ENCODE measurements around the gene RFTN2.

The RFTN2 gene

DNA sequence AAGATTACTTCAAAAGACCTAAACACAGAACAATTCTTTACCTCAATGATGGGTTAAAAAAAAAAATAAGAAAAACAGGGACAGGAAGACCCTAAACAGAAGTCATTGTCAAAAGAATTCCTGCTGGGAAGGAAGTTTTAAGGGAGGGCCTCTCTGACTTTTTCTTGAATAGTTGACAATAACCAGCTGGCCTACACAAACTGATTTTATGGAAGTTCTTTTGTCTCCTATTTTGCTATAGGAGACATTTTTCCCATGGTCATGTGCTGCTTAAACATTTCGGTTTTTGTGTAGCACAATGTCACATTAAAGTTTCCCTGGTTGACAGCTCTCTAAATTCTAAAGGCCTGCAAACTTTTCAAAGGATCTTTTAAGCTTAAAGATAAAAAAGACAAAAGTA lies 55.3 kb downstream of the RFTN2 start:
- Histone ChIP-seq H3K4me2 (ENCODE audit: low read length) (no peak overlapping the region), H4K12ac (ENCODE audit: low read depth, low read length) (no peak overlapping the region), H3K4me3 (ENCODE audit: low read depth, low read length) (no peak overlapping the region), H3K23ac (ENCODE audit: low read length) (no peak overlapping the region), H3K14ac (ENCODE audit: low read length) (no peak overlapping the region), H3K36me3 (ENCODE audit: control insufficient read depth in 1 of 2, insufficient read depth in 2 of 2, low read length in 2 of 2) (no peaks in the 10 kb centered on the region), H3K9me3 (ENCODE audit: insufficient read depth, low read depth, low read length) (no peaks in the 10 kb centered on the region), H3K79me2 (ENCODE audit: control insufficient read depth, insufficient read depth, low read length, poor library complexity) (no peaks in the 10 kb centered on the region), H3K4me1 (ENCODE audit: control insufficient read depth in 1 of 2, insufficient read depth in 2 of 2, low read length in 2 of 2) (no peaks in the 10 kb centered on the region), H2BK12ac (ENCODE audit: low read length) (no peak overlapping the region), H2AK5ac (ENCODE audit: low read length) (no peak overlapping the region), H3K27ac (ENCODE audit: low read depth, low read length) (no peak overlapping the region), H3K4ac (ENCODE audit: low read depth, low read length) (no peak overlapping the region), H3K18ac (ENCODE audit: low read length) (no peak overlapping the region), H3K9ac (ENCODE audit: low read length) (no peak overlapping the region), H2BK120ac (ENCODE audit: insufficient read depth, low read length, poor library complexity) (no peak overlapping the region), H4K91ac (ENCODE audit: low read depth, low read length) (no peak overlapping the region), H3K27me3 (ENCODE audit: insufficient read depth, low read length) (no peaks in the 10 kb centered on the region), H4K8ac (ENCODE audit: low read depth, low read length) (no peak overlapping the region), H2BK5ac (ENCODE audit: low read depth, low read length, poor library complexity) (no peak overlapping the region), H3K79me1 (ENCODE audit: low read length) (no peaks in the 10 kb centered on the region), H2AFZ (ENCODE audit: insufficient read depth, low read length, poor library complexity) (no peak overlapping the region)
- no CpG with 5 or more reads among the region's 1 CpG for WGBS (ENCODE audit: extremely low coverage, insufficient coverage, insufficient read length)
- no peak for DNase-seq

DNA sequence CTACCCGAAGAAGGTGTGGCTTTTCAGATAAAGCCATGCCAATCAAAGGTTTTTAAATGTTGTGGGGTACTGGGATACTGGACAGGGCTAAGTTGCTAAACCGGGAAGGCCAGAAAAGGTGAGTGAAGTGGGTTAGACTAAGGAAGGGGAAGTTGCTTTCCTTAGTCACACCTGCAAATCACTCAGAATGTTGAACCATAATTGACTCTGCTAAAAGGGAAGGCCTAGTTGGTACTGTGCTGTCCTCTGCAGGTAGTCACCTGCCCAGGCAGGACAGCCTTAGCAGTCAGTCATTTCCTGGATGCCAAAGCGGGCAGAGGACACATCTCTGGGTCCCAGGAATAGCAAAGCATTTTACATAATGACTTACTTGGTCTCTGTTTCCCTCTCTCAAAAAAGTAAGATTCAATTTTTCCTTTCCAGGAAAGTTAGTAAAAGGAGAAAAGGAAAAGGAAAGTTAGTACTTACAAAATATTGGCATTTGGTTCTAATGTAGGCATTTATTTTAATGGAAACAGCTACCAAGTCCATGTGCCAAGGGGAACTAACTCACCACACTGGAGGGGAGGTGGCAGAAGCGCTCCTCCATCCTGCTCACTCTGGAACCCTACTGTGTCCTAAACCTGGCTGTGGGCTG lies 60.3 kb downstream of the RFTN2 start:
- Histone ChIP-seq H3K18ac (ENCODE audit: low read length) (no peak overlapping the region), H3K27ac (ENCODE audit: low read depth, low read length) (no peak overlapping the region), H3K79me1 (ENCODE audit: low read length) (no peaks in the 10 kb centered on the region), H2BK120ac (ENCODE audit: insufficient read depth, low read length, poor library complexity) (no peak overlapping the region), H3K79me2 (ENCODE audit: control insufficient read depth, insufficient read depth, low read length, poor library complexity) (no peaks in the 10 kb centered on the region), H3K14ac (ENCODE audit: low read length) (no peak overlapping the region), H4K12ac (ENCODE audit: low read depth, low read length) (no peak overlapping the region), H3K9me3 (ENCODE audit: insufficient read depth, low read depth, low read length) (no peaks in the 10 kb centered on the region), H2BK5ac (ENCODE audit: low read depth, low read length, poor library complexity) (no peak overlapping the region), H3K36me3 (ENCODE audit: control insufficient read depth in 1 of 2, insufficient read depth in 2 of 2, low read length in 2 of 2) (no peaks in the 10 kb centered on the region), H3K9ac (ENCODE audit: low read length) (peak overlapping the region; percentile 50), H2AK5ac (ENCODE audit: low read length) (no peak overlapping the region), H4K91ac (ENCODE audit: low read depth, low read length) (no peak overlapping the region), H4K8ac (ENCODE audit: low read depth, low read length) (no peak overlapping the region), H3K4ac (ENCODE audit: low read depth, low read length) (no peak overlapping the region), H3K4me3 (ENCODE audit: low read depth, low read length) (no peak overlapping the region), H2BK12ac (ENCODE audit: low read length) (no peak overlapping the region), H3K23ac (ENCODE audit: low read length) (no peak overlapping the region), H3K4me2 (ENCODE audit: low read length) (no peak overlapping the region), H2AFZ (ENCODE audit: insufficient read depth, low read length, poor library complexity) (no peak overlapping the region), H3K4me1 (ENCODE audit: control insufficient read depth in 1 of 2, insufficient read depth in 2 of 2, low read length in 2 of 2) (no peaks in the 10 kb centered on the region), H3K27me3 (ENCODE audit: insufficient read depth, low read length) (no peaks in the 10 kb centered on the region)
- no CpG with 5 or more reads among the region's 4 CpGs for WGBS (ENCODE audit: extremely low coverage, insufficient coverage, insufficient read length)
- no peak for DNase-seq

DNA sequence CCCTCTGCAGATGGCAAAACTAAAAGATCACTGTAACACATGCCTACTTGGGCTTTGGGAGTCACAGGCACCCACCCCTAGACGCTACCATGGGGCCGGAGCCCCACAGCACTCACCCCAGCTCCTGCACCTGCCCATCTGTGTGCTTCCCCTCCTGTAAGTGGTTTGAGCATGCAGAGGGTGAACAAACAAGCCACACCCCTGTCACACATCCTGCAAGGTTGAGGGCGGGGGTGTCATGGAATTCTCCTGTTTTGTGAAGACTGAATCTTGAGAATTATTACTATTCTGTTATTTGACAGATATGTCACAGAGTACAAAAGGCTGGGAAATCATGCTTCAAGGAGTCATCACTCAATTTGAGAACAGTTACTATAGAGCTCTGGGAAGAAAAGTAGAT lies 60.9 kb downstream of the RFTN2 start:
- H4K8ac ChIP-seq (ENCODE audit: low read depth, low read length), result no peak overlapping the region
- H3K27ac ChIP-seq (ENCODE audit: low read depth, low read length), result no peak overlapping the region
- H3K4me2 ChIP-seq (ENCODE audit: low read length), result no peak overlapping the region
- no peak overlapping the region for H2AK5ac ChIP-seq (ENCODE audit: low read length)
- H3K4ac ChIP-seq (ENCODE audit: low read depth, low read length), result no peak overlapping the region
- no peaks in the 10 kb centered on the region for H3K27me3 ChIP-seq (ENCODE audit: insufficient read depth, low read length)
- H2BK5ac ChIP-seq (ENCODE audit: low read depth, low read length, poor library complexity), result no peak overlapping the region
- H4K91ac ChIP-seq (ENCODE audit: low read depth, low read length), result no peak overlapping the region
- H2BK120ac ChIP-seq (ENCODE audit: insufficient read depth, low read length, poor library complexity), result no peak overlapping the region
- no peak for DNase-seq
- H3K79me1 ChIP-seq (ENCODE audit: low read length), result no peaks in the 10 kb centered on the region
- no peak overlapping the region for H3K4me3 ChIP-seq (ENCODE audit: low read depth, low read length)
- H4K12ac ChIP-seq (ENCODE audit: low read depth, low read length), result no peak overlapping the region
- H2BK12ac ChIP-seq (ENCODE audit: low read length), result no peak overlapping the region
- no peak overlapping the region for H2AFZ ChIP-seq (ENCODE audit: insufficient read depth, low read length, poor library complexity)
- H3K4me1 ChIP-seq (ENCODE audit: control insufficient read depth in 1 of 2, insufficient read depth in 2 of 2, low read length in 2 of 2), result no peaks in the 10 kb centered on the region
- H3K14ac ChIP-seq (ENCODE audit: low read length), result no peak overlapping the region
- WGBS (ENCODE audit: extremely low coverage, insufficient coverage, insufficient read length), result no CpG with 5 or more reads among the region's 3 CpGs
- no peaks in the 10 kb centered on the region for H3K9me3 ChIP-seq (ENCODE audit: insufficient read depth, low read depth, low read length)
- H3K79me2 ChIP-seq (ENCODE audit: control insufficient read depth, insufficient read depth, low read length, poor library complexity), result no peaks in the 10 kb centered on the region
- H3K36me3 ChIP-seq (ENCODE audit: control insufficient read depth in 1 of 2, insufficient read depth in 2 of 2, low read length in 2 of 2), result no peaks in the 10 kb centered on the region
- no peak overlapping the region for H3K18ac ChIP-seq (ENCODE audit: low read length)
- no peak overlapping the region for H3K9ac ChIP-seq (ENCODE audit: low read length)
- no peak overlapping the region for H3K23ac ChIP-seq (ENCODE audit: low read length)

DNA sequence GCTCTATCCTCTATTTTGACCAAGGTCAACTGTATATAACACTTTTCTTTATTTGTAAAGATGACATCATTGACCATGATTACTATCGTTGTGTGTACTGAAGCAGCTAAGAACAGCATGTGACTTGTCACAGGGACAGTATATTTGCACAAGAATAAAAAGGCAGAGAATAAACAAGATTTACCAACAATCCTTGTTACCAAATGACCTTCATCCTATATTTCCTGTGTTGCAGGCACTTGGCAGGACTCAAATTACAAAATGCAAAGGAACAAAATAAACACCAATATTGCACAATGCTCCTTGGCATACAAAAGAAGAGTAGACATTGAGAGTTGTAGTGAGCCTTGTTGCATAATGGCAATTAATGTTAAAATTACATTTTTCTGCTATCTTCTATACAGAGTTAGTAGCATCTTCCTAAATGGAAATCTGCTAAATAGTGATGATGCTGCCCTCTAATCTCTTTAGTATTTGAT lies 61.8 kb downstream of the RFTN2 start:
- Histone ChIP-seq H3K4me3 (ENCODE audit: low read depth, low read length) (no peak overlapping the region), H2BK12ac (ENCODE audit: low read length) (no peak overlapping the region), H3K79me1 (ENCODE audit: low read length) (no peaks in the 10 kb centered on the region), H2BK120ac (ENCODE audit: insufficient read depth, low read length, poor library complexity) (no peak overlapping the region), H4K12ac (ENCODE audit: low read depth, low read length) (no peak overlapping the region), H2AFZ (ENCODE audit: insufficient read depth, low read length, poor library complexity) (no peak overlapping the region), H2AK5ac (ENCODE audit: low read length) (no peak overlapping the region), H3K4me1 (ENCODE audit: control insufficient read depth in 1 of 2, insufficient read depth in 2 of 2, low read length in 2 of 2) (no peaks in the 10 kb centered on the region), H3K27me3 (ENCODE audit: insufficient read depth, low read length) (no peaks in the 10 kb centered on the region), H3K36me3 (ENCODE audit: control insufficient read depth in 1 of 2, insufficient read depth in 2 of 2, low read length in 2 of 2) (no peaks in the 10 kb centered on the region), H3K9me3 (ENCODE audit: insufficient read depth, low read depth, low read length) (no peaks in the 10 kb centered on the region), H3K9ac (ENCODE audit: low read length) (no peak overlapping the region), H3K4me2 (ENCODE audit: low read length) (no peak overlapping the region), H2BK5ac (ENCODE audit: low read depth, low read length, poor library complexity) (no peak overlapping the region), H3K23ac (ENCODE audit: low read length) (no peak overlapping the region), H4K91ac (ENCODE audit: low read depth, low read length) (no peak overlapping the region), H3K4ac (ENCODE audit: low read depth, low read length) (no peak overlapping the region), H3K14ac (ENCODE audit: low read length) (no peak overlapping the region), H4K8ac (ENCODE audit: low read depth, low read length) (no peak overlapping the region), H3K18ac (ENCODE audit: low read length) (no peak overlapping the region), H3K79me2 (ENCODE audit: control insufficient read depth, insufficient read depth, low read length, poor library complexity) (no peaks in the 10 kb centered on the region), H3K27ac (ENCODE audit: low read depth, low read length) (no peak overlapping the region)
- no peak for DNase-seq
- no CpG with 5 or more reads among the region's 1 CpG for WGBS (ENCODE audit: extremely low coverage, insufficient coverage, insufficient read length)
